CD4-positive, alpha-beta T cell treated with Interleukin-17A for 4 hours (primary cell): ENCODE data around the gene NETO2.

ENCODE experiments used
- DNase-seq: peaks from one replicate; pipeline ENCODE4 v3.0.0-alpha.2; 2020; ENCODE audit warnings: mixed read lengths

The NETO2 gene

GRCh38 chr16:47043970-47044684 lies 99.6 kb downstream of the NETO2 start:
- no peak for DNase-seq

GRCh38 chr16:47043200-47043599 lies 100.5 kb downstream of the NETO2 start:
- no peak for DNase-seq

DNA sequence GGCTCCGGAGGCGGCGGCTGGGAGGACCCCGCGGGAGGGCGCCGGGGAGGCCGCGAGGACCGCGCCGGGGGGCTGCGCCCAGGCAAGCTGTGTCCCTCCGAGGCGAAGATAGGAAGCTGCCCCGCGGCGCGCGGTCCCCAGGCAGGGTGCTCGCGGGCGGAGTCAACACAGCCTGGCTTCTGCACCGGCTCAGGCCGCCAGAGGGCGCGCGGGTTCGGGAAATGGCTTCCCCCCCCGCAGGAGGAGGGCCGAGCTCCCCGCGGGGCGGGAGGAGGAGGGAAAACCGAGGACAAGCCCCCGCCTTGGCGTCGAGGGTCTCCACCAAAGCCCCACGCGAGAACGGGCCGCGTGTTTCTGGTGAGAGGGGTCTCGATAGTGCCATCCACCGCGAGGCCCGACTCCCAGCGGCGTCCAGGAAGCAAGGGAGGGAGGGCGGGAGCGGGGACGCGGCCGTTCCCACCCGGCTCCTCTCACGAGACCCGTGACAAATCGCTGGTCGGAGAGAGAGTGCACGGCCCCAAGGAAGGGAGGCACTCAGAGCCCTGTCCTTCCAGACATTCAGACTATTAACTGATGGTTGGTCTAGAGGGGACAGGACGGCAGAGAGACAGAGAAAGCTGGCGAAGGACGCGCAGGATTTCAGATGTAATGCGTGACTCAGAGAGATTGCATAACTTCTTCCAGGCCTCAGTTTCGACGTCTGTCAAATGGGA lies 105.8 kb downstream of the NETO2 start:
- peak; percentile 95 for DNase-seq

DNA sequence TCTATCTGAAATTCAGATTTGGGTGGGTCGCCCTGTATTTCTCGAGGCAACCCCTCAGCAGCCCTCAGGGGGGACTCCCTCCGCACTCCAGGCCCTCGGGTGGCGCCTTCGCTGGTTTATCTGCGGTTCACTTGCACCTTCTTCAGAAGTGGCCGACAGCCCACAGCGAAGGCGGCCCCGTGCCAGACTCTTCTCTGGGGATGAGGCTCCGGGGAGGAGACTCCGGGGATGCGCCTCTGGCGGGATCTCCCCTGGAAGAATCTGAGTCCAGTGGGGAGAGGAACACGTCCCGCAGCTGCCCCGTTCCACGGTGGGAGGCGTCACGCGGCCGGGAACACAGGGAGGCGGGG lies 106.4 kb downstream of the NETO2 start:
- DNase-seq: peak; percentile 36

- no peak for DNase-seq
Measured at GRCh38 chr16:47036201-47036600, 107.5 kb downstream of the NETO2 start.

GRCh38 chr16:47035436-47035835 lies 108.3 kb downstream of the NETO2 start:
- DNase-seq: no peak

GRCh38 chr16:47034455-47034854 lies 109.3 kb downstream of the NETO2 start:
- DNase-seq: no peak

GRCh38 chr16:47033176-47033575 lies 110.6 kb downstream of the NETO2 start:
- no peak for DNase-seq

DNA sequence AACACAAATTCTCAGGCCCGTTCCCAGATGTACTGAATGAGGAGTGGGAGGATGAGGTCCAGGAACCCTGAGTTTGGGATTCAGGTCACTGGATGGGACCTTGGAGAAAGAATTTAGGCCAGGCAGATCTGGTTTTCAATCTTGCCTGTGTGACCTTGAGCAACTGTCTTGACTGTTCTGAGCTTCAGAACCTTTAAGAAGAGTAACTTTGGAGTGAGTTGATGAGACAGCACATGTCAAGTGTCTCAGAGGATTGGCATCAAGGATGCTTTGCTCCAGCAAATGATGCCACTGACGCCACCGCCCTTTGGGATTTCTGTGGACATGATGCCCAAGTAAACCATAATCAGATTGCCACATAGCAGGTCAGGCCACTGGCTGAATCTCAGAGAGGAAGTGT lies 114.0 kb downstream of the NETO2 start:
- DNase-seq: no peak

- DNase-seq: no peak
Measured at GRCh38 chr16:47028767-47029377, 114.9 kb downstream of the NETO2 start.
